GM18520 (cell line): ENCODE measurements around the gene EYS.
"Not testable (repeated sequence)": the region's sequence is repeated elsewhere in the genome, so short reads cannot be mapped to it uniquely, and the experiment has no call there.

Experiments used
- ATAC-seq: cut with Tn5 transposase; IDR thresholded peaks from one replicate; pipeline ENCODE4 v1.9.1; 2021; ENCODE audit not compliant: unreplicated experiment

The EYS gene

DNA sequence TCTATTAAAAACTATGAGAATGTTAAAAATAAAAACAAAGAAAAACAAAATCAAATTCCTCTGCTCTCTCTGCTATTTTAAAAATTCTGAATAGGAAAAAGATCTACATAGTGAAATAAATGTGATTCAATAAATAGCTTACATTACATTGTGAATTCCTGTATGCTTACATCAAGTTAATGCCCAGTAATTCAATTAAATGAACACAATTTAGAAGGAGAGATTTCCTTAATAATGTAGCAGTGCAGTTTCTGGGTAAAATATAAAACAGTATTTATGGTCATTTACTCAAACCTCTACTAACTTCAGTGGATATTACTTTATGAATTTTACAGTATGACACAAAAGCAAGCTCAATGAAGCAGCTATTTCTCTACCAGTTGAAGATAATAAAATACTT lies 594.6 kb downstream of the EYS start:
- ATAC-seq = no peak

DNA sequence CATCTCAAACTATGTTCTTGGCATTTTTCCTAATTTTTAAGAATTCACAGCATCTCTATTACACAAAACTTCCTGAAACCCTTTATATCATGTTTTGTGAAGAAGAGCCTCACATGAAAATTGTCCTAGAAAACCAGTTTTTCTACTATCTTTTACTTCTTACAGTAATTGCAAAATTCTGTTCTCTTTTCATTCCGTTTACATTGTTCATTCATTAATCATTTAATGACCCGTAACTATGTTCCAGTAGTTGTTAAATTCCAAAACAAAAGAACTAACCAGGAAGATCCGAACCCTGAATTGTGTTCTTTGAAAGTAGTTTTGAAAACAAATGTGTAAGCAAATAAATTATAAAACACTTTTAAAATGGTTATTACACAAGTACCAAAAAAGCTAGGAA lies 597.0 kb downstream of the EYS start:
- no peak for ATAC-seq

GRCh38 chr6:65098349-65098748 lies 608.7 kb downstream of the EYS start:
- no peak for ATAC-seq

DNA sequence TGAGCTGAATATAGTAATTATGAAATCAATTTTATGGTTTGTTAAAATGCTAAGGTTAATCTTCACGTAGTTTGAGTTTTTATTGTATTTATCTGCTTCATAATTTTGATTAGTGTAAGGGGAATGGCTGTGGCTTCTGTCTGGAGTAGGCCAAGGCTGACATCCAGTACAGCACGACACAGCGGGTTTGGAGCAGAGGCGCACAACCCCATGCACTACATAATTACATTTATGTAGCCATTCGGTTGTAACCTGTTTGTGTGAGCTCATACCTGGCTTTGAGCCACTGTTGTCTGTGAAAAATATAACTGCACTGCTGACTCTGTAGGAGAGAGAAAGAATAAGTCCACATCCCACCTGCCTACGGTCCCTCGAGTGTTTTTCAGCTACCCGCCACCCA lies 615.5 kb downstream of the EYS start:
- ATAC-seq = no peak

- no peak for ATAC-seq
Measured at GRCh38 chr6:65088575-65088974, 618.5 kb downstream of the EYS start.

DNA sequence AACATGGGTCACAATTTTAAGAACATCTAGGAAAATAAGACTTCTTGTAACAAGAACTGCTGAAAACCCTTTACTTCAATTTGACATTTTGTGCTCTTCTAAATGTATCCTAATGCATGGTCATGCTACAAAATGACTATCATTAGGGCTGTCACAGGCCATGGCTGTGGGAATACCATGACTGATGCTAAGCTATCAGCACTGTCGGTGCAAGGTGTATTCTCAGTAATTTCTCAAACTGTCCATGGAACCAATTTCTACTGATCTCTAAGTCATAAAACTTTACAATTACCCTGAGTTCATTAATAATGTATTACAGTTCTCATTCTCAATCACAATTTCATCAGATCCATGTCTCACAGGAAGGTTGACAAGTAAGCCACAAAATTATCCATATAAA lies 625.3 kb downstream of the EYS start:
- no peak for ATAC-seq

- no peak for ATAC-seq
Measured at GRCh38 chr6:65075705-65076230, 631.3 kb downstream of the EYS start.

DNA sequence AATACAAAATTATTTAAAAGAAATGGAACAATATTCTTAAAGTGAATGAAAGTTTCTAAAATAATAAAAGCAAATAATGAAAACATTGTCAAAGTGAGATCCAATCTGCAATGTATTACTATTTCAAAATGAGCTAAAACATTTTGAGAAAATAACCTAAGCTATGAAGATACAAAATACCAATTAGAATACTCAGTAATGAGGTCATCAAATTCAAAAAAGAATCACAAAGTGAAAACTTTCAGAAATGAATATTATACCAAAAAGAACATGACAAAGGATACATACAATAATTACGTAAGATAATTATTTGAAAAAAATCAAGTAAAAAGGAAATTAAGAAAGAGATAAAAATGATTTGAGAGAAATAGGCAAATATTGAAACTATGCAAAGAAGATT lies 634.5 kb downstream of the EYS start:
- ATAC-seq = no peak

DNA sequence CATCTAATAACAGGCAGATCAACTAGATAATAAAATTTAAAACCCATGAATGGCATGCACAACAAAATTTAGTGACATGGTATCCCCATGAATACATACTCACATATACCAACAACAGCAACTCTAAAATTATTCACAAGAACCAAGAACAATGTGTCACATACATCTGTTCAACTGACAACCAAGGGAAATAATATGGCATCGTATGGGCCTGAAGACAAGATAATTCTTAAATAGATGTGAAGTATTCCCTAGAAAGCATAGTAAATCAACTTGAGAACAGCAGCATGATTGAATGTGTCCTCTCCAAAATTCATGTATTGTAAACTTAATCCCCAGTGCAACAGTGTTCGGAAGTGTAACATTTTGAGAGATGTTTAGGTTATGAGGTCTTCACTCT lies 635.5 kb downstream of the EYS start:
- ATAC-seq = no peak

DNA sequence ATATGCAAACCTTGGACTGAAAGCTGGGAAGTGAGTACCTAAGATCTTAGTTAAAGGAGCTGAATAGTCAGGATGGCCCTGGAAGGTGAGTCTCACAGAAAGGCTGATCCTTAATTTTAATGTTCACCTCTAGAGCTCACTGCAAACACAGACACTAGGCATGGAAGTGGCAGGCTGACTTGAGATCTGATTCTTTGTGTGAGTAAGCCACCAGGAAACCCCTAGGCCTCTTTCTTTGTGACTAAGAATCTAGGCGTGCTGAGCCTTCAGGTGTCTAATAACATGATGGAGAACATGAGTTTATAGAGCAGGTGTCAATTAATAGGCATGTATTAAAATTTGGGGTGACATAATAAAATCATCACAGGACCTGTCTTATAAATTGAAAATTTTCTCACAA lies 642.2 kb downstream of the EYS start:
- no peak for ATAC-seq

DNA sequence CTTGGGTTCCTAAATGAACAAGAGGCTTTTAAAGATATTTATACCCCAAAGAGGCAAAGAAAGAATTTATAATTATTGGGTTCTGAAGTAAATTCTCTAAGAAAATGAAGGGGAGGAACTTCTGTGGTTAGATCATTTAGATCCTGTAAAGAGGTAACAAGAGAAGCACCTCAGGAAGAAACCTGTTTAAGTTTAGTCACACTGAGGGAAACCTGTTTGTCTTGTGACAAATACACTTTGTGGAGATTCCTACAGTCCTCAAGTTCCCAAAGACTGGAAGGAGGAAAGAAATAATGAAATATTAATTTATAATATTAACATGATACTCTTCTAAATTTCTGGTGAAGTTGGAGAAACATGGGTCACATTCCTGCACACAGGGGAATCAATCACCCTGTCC lies 647.5 kb downstream of the EYS start:
- ATAC-seq = no peak

- ATAC-seq = no peak
Measured at GRCh38 chr6:65055545-65055944, 651.5 kb downstream of the EYS start.

- no peak for ATAC-seq
Measured at GRCh38 chr6:65052626-65053025, 654.4 kb downstream of the EYS start.

- ATAC-seq = no peak
Measured at GRCh38 chr6:65045801-65046200, 661.2 kb downstream of the EYS start.

DNA sequence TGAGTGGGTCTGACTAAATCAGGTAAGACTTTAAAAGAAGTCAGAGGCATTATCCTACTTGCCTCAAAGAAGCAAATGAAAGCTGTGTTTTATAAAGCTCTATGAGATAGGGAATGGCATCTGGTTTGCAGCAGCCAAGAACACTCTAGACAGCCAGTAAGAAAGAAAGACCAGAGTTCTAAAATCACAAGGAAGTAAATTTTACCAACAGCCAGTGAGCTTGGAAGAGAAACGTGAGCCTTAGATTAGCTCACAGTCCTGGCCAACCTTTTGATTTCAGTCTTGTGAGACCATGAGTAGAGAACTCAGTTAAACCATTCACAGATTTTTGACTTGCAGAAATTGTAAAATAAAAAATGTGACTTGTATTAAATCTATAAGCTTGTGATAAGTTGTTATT lies 693.0 kb downstream of the EYS start:
- no peak for ATAC-seq

- ATAC-seq = no peak
Measured at GRCh38 chr6:65006788-65007187, 700.2 kb downstream of the EYS start.

DNA sequence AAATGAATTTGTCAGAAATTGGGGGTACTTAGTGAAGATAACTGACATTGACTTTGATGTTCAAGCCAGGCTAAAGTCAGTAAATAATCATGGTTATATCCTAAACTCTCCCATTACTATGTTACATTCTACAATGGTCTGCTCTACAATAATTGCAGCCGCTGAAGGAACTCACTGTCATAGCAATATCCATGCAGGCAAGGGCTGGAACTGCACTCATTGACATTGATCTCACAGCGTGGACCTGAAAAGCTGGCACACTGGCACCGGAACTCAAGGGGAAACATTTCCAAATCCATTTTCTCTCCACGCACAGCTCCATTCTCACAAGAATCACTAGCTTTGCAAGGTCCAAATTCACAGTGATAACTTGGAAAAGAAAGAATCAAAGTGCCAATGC lies 702.7 kb downstream of the EYS start:
- ATAC-seq = no peak

- ATAC-seq = not testable (repeated sequence)
Measured at GRCh38 chr6:65002882-65003281, 704.1 kb downstream of the EYS start.

DNA sequence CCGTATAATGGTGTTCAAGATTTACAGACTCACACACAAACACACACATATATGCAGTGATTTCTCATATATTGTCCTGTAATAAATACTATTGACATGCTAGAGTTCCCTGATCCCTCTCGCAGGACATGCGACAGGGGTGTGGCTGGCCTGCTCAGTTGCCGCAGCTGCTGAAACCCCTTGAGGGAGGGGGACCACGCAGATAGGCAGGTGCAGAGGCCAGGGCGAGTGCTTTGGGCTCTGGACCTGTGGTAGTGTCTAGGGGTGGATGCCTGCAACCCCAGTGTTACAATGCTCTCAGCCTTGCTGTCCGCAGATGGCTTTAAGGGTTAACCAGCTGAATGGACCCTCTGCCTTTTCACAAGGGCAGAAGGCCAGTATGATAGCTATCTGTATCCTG lies 706.2 kb downstream of the EYS start:
- ATAC-seq = no peak

- ATAC-seq = no peak
Measured at GRCh38 chr6:64998204-64998603, 708.8 kb downstream of the EYS start.

DNA sequence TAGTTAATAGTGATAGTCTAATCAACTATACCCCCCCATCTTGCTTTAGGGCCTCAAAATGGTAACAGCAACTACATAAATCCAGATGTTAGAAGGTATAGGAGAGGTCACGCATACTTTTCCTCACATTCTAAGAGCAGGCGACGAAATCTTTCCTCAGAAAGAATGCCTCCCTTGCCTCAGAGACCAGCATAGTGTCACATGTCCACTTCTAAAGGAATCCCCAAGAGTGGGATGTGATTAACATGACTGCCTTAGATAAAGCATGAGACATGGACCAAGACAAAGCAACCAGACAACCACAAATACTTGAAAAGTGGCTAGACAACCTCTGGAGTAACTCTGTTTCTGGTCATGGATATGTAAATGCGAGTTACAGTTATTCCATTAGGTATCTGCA lies 710.7 kb downstream of the EYS start:
- ATAC-seq = no peak

GRCh38 chr6:64990652-64991304 lies 716.2 kb downstream of the EYS start:
- no peak for ATAC-seq

- ATAC-seq = no peak
Measured at GRCh38 chr6:64988148-64988547, 718.9 kb downstream of the EYS start.
